Mucosa of rectum (tissue), 2 donors: Measurements from ENCODE around the gene MCRIP2.

Experiments used
- H3K27ac ChIP-seq, 2 donors: one replicate each; pipeline ENCODE4 v1.7.0; 2013; ENCODE audit warnings: inconsistent platforms in 2 of 2, low read depth in 2 of 2, low read length in 2 of 2
- H3K27me3 ChIP-seq, 2 donors: one replicate each; pipeline ENCODE4 v1.7.0; 2013; ENCODE audit warnings: low read length in 2 of 2; ENCODE audit not compliant: control insufficient read depth in 2 of 2, insufficient read depth in 2 of 2
- H3K36me3 ChIP-seq, 2 donors: one replicate each; pipeline ENCODE4 v1.7.0; 2013; ENCODE audit warnings: low read length in 2 of 2; ENCODE audit not compliant: control insufficient read depth in 2 of 2, insufficient read depth in 2 of 2
- H3K4me1 ChIP-seq, 2 donors: one replicate each; pipeline ENCODE4 v1.7.0; 2013; ENCODE audit warnings: low read length in 2 of 2, mild to moderate bottlenecking in 1 of 2; ENCODE audit not compliant: control insufficient read depth in 2 of 2, insufficient read depth in 2 of 2
- H3K4me3 ChIP-seq, 2 donors: one replicate each; pipeline ENCODE4 v1.7.0; 2013; ENCODE audit warnings: low read length in 2 of 2
- H3K9ac ChIP-seq, 2 donors: one replicate each; pipeline ENCODE4 v1.7.0; 2013; ENCODE audit warnings: low read length in 2 of 2, low read depth in 1 of 2, mild to moderate bottlenecking in 1 of 2
- H3K9me3 ChIP-seq, 2 donors: one replicate each; pipeline ENCODE4 v1.7.0; 2013; ENCODE audit warnings: low read length in 2 of 2; ENCODE audit not compliant: control insufficient read depth in 2 of 2
- donor health status: healthy.
- donor health status: Normal muscosa, but diverticular disease.

Gene MCRIP2

GRCh38 chr16:638034-638543, 3.5 kb upstream of the MCRIP2 start:
- H3K9me3 ChIP-seq: no peaks in the 10 kb centered on the region
- no peak overlapping the region for H3K9ac ChIP-seq
- H3K27me3 ChIP-seq: no peaks in the 10 kb centered on the region
- H3K4me1 ChIP-seq: peaks cover 19 to 21% of the 10 kb centered on the region in 2 donors
- no peak overlapping the region for H3K27ac ChIP-seq
- peaks cover 0 to 5% of the 10 kb centered on the region in 2 donors for H3K36me3 ChIP-seq
- no peak overlapping the region for H3K4me3 ChIP-seq

- H3K27ac ChIP-seq: no peak overlapping the region
- no peaks in the 10 kb centered on the region for H3K27me3 ChIP-seq
- H3K4me1 ChIP-seq: peaks cover 24 to 27% of the 10 kb centered on the region in 2 donors
- no peaks in the 10 kb centered on the region for H3K9me3 ChIP-seq
- no peak overlapping the region for H3K9ac ChIP-seq
- no peak overlapping the region for H3K4me3 ChIP-seq
- no peaks in the 10 kb centered on the region for H3K36me3 ChIP-seq
Measured at GRCh38 chr16:638836-639235, 2.8 kb upstream of the MCRIP2 start.

- no peaks in the 10 kb centered on the region for H3K36me3 ChIP-seq
- H3K4me3 ChIP-seq: no peak overlapping the region
- peak overlapping the region in 1 of 2 donors; percentile 91 for H3K27ac ChIP-seq
- H3K9me3 ChIP-seq: no peaks in the 10 kb centered on the region
- peak overlapping the region in 1 of 2 donors; percentile 94 for H3K9ac ChIP-seq
- H3K4me1 ChIP-seq: peaks cover 30 to 36% of the 10 kb centered on the region in 2 donors
- H3K27me3 ChIP-seq: no peaks in the 10 kb centered on the region
Measured at GRCh38 chr16:640614-641013, 1.0 kb upstream of the MCRIP2 start.

- Histone ChIP-seq H3K9me3 (no peaks in the 10 kb centered on the region), H3K4me3 (peak overlapping the region; percentile 80 to 84), H3K36me3 (no peaks in the 10 kb centered on the region), H3K9ac (peak overlapping the region; percentile 84 to 94), H3K27me3 (no peaks in the 10 kb centered on the region), H3K4me1 (peaks cover 45 to 51% of the 10 kb centered on the region in 2 donors), H3K27ac (peak overlapping the region; percentile 91 to 92)
Measured at GRCh38 chr16:642189-643049, 791 bp downstream of the MCRIP2 start.

- H3K9ac ChIP-seq: peak overlapping the region; percentile 84 to 94
- H3K9me3 ChIP-seq: no peaks in the 10 kb centered on the region
- peaks cover 48 to 51% of the 10 kb centered on the region in 2 donors for H3K4me1 ChIP-seq
- peak overlapping the region; percentile 80 to 84 for H3K4me3 ChIP-seq
- peak overlapping the region; percentile 91 to 92 for H3K27ac ChIP-seq
- no peaks in the 10 kb centered on the region for H3K27me3 ChIP-seq
- H3K36me3 ChIP-seq: no peaks in the 10 kb centered on the region
Measured at GRCh38 chr16:643050-643368, 1.4 kb downstream of the MCRIP2 start.

GRCh38 chr16:644556-644955, 2.9 kb downstream of the MCRIP2 start:
- no peaks in the 10 kb centered on the region for H3K9me3 ChIP-seq
- peak overlapping the region in 1 of 2 donors; percentile 24 for H3K9ac ChIP-seq
- H3K4me3 ChIP-seq: peak overlapping the region in 1 of 2 donors; percentile 3
- H3K36me3 ChIP-seq: no peaks in the 10 kb centered on the region
- peaks cover 57 to 63% of the 10 kb centered on the region in 2 donors for H3K4me1 ChIP-seq
- no peaks in the 10 kb centered on the region for H3K27me3 ChIP-seq
- peak overlapping the region; percentile 94 to 95 for H3K27ac ChIP-seq

GRCh38 chr16:645852-646678, 4.4 kb downstream of the MCRIP2 start:
- Histone ChIP-seq H3K9ac (peak overlapping the region; percentile 60 to 72), H3K36me3 (no peaks in the 10 kb centered on the region), H3K27me3 (no peaks in the 10 kb centered on the region), H3K9me3 (no peaks in the 10 kb centered on the region), H3K27ac (peak overlapping the region; percentile 94 to 95), H3K4me3 (peak overlapping the region; percentile 33 to 45), H3K4me1 (peaks cover 61 to 70% of the 10 kb centered on the region in 2 donors)

GRCh38 chr16:646679-647172, 5.1 kb downstream of the MCRIP2 start:
- no peaks in the 10 kb centered on the region for H3K36me3 ChIP-seq
- peak overlapping the region; percentile 3 to 45 for H3K4me3 ChIP-seq
- no peaks in the 10 kb centered on the region for H3K27me3 ChIP-seq
- H3K27ac ChIP-seq: peak overlapping the region; percentile 94 to 95
- H3K4me1 ChIP-seq: peaks cover 58 to 70% of the 10 kb centered on the region in 2 donors
- peak overlapping the region; percentile 60 to 72 for H3K9ac ChIP-seq
- H3K9me3 ChIP-seq: no peaks in the 10 kb centered on the region

- Histone ChIP-seq H3K36me3 (no peaks in the 10 kb centered on the region), H3K4me1 (peaks cover 58 to 70% of the 10 kb centered on the region in 2 donors), H3K9ac (peak overlapping the region; percentile 60 to 72), H3K27ac (peak overlapping the region; percentile 94 to 95), H3K27me3 (no peaks in the 10 kb centered on the region), H3K9me3 (no peaks in the 10 kb centered on the region), H3K4me3 (peak overlapping the region; percentile 20 to 45)
Measured at GRCh38 chr16:647173-647902, 5.7 kb downstream of the MCRIP2 start.
